ENCODE results near the gene MST1.

GRCh38 chr3:49636883-49637609, 52.2 kb downstream of the MST1 start:
- no peak for TF ChIP-seq TEAD4 (IDR thresholded peaks at IDR 0.05)
- no peak for TF ChIP-seq YY1 (IDR thresholded peaks at IDR 0.05; ENCODE audit: low read depth)
- TF ChIP-seq TAF1 (IDR thresholded peaks at IDR 0.05; ENCODE audit: low read depth) = no peak
- TF ChIP-seq CEBPB (IDR thresholded peaks at IDR 0.05) = no peak
- no peak for TF ChIP-seq EGR1 (IDR thresholded peaks at IDR 0.05)
- TF ChIP-seq EP300 (IDR thresholded peaks at IDR 0.05; ENCODE audit: borderline replicate concordance) = no peak
- no peak for TF ChIP-seq MAX (IDR thresholded peaks at IDR 0.05)
- TF ChIP-seq, protein P1, sequence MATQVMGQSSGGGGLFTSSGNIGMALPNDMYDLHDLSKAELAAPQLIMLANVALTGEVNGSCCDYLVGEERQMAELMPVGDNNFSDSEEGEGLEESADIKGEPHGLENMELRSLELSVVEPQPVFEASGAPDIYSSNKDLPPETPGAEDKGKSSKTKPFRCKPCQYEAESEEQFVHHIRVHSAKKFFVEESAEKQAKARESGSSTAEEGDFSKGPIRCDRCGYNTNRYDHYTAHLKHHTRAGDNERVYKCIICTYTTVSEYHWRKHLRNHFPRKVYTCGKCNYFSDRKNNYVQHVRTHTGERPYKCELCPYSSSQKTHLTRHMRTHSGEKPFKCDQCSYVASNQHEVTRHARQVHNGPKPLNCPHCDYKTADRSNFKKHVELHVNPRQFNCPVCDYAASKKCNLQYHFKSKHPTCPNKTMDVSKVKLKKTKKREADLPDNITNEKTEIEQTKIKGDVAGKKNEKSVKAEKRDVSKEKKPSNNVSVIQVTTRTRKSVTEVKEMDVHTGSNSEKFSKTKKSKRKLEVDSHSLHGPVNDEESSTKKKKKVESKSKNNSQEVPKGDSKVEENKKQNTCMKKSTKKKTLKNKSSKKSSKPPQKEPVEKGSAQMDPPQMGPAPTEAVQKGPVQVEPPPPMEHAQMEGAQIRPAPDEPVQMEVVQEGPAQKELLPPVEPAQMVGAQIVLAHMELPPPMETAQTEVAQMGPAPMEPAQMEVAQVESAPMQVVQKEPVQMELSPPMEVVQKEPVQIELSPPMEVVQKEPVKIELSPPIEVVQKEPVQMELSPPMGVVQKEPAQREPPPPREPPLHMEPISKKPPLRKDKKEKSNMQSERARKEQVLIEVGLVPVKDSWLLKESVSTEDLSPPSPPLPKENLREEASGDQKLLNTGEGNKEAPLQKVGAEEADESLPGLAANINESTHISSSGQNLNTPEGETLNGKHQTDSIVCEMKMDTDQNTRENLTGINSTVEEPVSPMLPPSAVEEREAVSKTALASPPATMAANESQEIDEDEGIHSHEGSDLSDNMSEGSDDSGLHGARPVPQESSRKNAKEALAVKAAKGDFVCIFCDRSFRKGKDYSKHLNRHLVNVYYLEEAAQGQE (IDR thresholded peaks at IDR 0.05; ENCODE audit: low read depth) = no peak
- no peak for TF ChIP-seq FOXM1 (IDR thresholded peaks at IDR 0.05; ENCODE audit: borderline replicate concordance, low read depth)
- TF ChIP-seq NFIC (IDR thresholded peaks at IDR 0.05) = no peak
- TF ChIP-seq, protein P2, sequence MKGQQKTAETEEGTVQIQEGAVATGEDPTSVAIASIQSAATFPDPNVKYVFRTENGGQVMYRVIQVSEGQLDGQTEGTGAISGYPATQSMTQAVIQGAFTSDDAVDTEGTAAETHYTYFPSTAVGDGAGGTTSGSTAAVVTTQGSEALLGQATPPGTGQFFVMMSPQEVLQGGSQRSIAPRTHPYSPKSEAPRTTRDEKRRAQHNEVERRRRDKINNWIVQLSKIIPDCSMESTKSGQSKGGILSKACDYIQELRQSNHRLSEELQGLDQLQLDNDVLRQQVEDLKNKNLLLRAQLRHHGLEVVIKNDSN (IDR thresholded peaks at IDR 0.05) = no peak
- TF ChIP-seq CREB1 (IDR thresholded peaks at IDR 0.05; ENCODE audit: low read depth) = no peak
- no peak for TF ChIP-seq RAD21 (IDR thresholded peaks at IDR 0.05; ENCODE audit: low read depth)
- no peak for TF ChIP-seq TCF12 (IDR thresholded peaks at IDR 0.05; ENCODE audit: low read depth)

All from Ishikawa (cell line).